AG20443 (cell line): ENCODE measurements around the gene FAM171A1.
"Not testable (repeated sequence)": the region's sequence is repeated elsewhere in the genome, so short reads cannot be mapped to it uniquely, and the experiment has no call there.

Experiments used
- DNase-seq: peaks from one replicate; pipeline ENCODE4 v3.0.0; 2012; ENCODE audit warnings: low spot score, mixed read lengths

The FAM171A1 gene

DNA sequence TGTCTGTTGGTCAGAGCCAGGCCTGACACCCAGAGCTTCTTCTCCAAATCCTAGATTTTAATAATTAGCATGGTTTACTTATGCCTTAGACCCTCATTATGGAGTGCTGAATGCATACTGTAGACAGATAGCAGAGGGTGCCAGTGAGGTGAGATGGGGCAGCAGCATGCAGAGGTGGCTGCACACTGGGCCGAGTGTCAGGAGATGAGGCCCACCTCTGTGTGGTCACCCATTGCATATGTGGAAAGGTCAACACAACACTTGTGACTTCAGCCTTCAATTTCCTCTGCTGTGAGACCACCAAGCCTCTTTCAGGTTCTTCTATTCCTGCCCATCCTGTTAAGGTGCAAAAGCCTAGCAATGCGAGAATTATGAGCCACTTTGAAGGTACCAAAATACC, 162.9 kb downstream of the FAM171A1 start:
- no peak for DNase-seq

GRCh38 chr10:15207410-15207809, 163.7 kb downstream of the FAM171A1 start:
- DNase-seq, result not testable (repeated sequence)

DNA sequence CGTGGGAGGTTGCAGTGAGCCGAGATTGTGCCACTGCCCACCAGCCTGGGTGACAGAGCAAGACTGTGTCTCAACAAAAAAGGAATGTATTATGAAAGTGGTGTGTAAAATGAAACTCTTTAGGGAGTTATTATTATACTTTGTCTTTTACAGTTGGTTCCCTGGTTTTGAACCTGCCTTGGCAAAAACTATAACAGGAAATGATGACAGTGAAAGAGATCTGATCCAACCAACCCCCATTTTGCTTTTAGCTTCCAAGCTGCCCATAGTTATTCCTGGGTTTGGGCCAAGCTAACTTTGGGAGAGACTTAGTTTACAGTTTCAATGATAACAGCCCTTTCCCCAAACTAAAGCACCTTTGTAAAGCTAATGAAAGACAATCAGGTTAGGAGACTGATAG, 168.4 kb downstream of the FAM171A1 start:
- no peak for DNase-seq

DNA sequence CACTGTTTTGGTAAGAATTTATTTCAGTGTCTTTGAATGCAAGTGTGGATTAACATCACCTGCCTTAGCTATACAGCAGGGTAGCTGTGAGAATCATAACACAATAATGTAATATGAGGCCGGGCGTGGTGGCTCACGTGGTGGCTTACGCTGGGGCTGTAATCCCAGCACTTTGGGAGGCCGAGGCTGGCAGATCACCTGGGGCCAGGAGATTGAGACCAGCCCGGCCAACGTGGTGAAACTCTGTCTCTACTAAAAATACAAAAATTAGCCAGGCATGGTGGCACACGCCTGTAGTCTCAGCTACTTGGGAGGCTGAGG, 168.8 kb downstream of the FAM171A1 start:
- DNase-seq, result not testable (repeated sequence)

GRCh38 chr10:15201589-15202300, 169.3 kb downstream of the FAM171A1 start:
- DNase-seq, result peak; percentile 30

- peak; percentile 77 for DNase-seq
Observed at GRCh38 chr10:15200626-15201025, 170.5 kb downstream of the FAM171A1 start.

DNA sequence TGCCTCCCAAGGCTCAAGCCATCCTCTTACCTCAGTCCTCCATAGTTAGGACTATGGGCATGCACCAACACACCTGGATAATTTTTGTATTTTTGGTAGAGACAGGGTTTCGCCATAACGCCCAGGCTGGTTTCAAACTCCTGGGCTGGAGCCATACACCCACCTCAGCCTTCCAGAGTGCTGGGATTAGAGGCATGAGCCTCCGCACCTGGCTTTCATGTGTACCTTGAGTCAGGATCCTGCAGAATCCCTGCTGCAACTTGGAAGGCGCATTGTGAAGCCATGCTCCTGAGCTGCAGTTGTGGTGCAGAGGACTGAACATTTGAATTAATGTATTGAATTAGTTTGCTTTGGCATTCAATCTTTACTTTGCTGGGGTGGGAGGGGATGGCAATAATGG, 173.2 kb downstream of the FAM171A1 start:
- DNase-seq, result no peak

GRCh38 chr10:15197276-15197675, 173.8 kb downstream of the FAM171A1 start:
- no peak for DNase-seq

DNA sequence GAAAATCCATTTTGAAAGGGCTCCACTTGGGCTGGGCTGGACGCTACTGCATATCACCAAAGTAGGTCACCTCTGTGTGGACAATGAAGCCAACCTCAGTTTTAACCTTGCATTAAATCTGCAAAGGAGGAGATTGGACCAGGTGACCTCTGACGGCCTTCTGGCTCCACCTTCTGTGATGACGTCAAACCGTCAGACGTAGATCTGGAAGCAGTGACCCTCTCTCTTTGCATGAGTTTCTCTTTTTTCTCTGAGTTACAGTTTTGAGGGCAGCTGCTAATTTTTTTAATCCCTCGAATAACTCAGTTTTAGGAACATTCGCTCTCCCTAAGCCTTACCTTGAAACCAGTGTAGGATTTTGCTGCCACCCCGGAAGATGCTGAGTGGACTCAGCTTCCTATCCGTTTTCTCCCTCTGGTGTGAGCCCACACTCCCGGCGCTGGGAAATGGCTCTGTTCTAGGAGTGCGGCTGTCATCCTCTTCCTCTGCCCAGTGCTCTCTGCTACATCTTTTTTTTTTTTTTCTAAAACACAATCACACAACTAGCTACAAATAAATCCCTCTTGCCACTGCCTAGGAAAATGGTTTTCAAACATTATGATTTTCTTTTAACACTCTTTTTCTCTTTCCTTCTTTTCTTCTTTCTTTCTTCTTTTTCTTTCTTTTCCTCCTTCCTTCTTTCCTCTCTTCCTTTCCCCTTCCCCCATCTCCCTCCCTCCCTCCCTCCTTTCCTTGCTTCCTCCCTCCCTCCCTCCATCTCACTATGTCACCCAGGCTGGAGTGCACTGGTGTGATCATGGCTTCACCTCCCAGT, 174.9 kb downstream of the FAM171A1 start:
- DNase-seq, result no peak

GRCh38 chr10:15189133-15189885, 181.8 kb downstream of the FAM171A1 start:
- no peak for DNase-seq

DNA sequence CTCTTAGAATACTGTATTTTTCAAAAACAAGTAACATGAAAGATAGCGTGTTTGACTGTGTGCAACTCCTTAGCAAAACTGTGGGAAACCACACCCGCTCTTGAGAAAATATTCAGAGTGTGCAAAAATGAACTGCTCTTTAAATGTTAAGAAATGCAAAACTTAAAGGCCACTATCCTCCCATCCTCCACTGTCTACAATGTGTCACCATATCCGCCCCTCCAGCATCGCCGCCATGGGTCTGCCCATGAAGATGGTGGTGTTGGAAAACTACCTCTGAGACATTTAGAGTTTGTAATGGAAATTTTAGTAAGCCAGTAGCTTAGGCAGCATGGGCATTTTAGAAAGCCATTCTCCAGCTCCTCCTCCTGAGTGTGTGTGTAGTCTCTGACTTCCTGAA, 182.5 kb downstream of the FAM171A1 start:
- DNase-seq, result no peak

DNA sequence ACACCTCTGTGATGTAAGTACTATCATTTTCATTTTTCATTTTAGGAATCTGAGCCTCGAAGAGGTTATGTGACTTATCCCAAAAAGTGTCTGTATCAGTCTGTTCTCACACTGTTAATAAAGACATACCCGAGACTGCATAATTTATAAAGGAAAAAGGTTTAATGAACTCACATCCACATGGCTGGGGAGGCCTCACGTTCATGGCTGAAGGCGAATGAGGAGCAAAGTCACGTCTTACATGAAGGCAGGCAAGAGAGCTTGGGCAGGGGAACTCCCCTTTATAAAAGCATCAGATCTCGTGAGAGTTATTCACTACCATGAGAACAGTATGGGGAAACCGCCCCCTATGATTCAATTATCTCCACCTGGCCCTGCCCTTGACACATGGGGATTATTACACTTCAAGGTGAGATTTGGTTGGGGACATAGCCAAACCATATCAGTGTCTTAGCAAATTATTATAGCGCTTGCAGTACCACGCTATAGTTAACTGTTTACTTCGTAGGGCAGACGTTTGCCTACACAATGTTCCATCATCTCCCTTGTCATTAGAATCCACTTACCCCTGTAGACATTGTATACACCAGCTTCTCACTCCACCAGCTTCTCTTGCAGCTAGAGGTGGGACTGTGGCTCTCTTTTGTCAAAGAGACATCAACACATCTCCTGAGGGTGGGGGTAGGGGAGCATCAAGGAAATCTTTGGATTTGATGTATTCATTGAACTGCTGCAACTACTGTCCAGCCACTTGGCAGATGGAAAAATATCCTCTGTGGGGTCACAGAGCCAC, 187.2 kb downstream of the FAM171A1 start:
- DNase-seq, result no peak

DNA sequence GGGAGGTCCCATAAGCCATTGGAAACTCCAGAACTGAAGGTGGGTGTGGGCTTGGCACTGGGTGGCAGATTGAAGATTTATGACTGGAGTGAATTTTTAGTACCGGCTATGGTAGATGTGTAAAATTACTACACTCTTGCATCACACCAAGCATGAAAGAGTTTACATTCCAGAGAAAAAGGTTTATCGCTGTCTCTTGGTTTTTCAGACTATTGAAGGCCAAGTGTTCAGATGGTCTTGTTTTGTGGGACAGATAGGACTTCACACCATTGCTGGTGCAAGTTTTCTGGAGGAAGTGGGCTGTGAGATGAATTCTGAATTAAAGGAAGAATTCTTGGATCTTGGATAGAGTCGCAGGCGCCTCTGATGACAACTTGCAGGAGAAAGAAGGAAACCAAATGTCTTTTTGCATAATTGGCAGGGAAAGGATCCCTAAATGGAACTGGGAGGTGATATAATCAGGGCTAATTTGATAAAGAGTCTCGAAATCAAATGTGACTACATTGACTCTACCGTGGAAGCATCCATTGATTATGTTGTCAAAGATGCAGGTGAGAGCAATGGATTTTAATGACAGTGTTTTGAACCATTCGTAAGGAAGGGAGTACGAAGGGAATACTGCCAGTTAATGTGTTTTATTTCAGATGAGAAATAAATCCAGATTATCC, 188.4 kb downstream of the FAM171A1 start:
- DNase-seq, result peak; percentile 37

DNA sequence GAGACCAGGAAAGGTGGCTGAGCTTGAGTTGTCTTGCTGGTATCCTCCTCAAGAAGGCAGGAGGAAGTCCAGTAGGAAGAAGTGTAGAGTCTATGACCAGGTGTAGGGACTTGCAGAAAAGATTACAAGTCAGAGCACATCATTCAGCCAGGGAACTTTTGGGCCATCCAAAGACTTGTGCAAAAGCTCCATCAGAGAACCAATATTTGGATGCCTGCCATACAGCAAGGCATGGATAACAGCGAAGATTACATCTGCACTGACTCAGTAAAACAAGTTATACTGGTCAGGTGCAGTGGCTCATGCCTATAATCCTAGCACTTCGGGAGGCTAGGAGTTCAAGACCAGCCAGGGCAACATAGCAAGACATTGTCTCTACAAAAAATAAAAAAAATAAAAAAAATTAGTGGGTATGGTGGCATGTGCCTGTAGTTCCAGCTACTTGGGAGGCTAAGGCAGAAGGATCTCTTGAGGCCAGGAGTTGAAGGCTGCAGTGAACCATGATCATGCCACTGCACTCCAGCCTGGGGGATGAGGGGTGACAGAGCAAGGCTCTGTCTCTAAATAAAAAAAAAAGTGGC, 189.4 kb downstream of the FAM171A1 start:
- no peak for DNase-seq

- DNase-seq, result peak; percentile 25
Observed at GRCh38 chr10:15180736-15181135, 190.4 kb downstream of the FAM171A1 start.

GRCh38 chr10:15176269-15176668, 194.8 kb downstream of the FAM171A1 start:
- DNase-seq, result no peak

- no peak for DNase-seq
Observed at GRCh38 chr10:15175587-15175986, 195.5 kb downstream of the FAM171A1 start.

- DNase-seq, result no peak
Observed at GRCh38 chr10:15172306-15172840, 198.7 kb downstream of the FAM171A1 start.

- no peak for DNase-seq
Observed at GRCh38 chr10:15169555-15170401, 201.3 kb downstream of the FAM171A1 start.
